Fibroblast of pulmonary artery (primary cell): Measurements from ENCODE around the gene WWOX.

Experiments
- DNase-seq: peaks from one replicate; pipeline ENCODE4 v3.0.0-alpha.2; 2010; ENCODE audit warnings: low read depth
- H3K4me3 ChIP-seq: replicated peaks from 2 replicates; pipeline ENCODE4 v1.5.1; 2011; ENCODE audit warnings: low read depth, mild to moderate bottlenecking, control low read depth, low read length, moderate library complexity
- CTCF ChIP-seq: IDR thresholded peaks from 2 replicates; pipeline ENCODE4 v1.5.1; 2011; ENCODE audit warnings: mild to moderate bottlenecking, control low read depth, low read length, inconsistent platforms; ENCODE audit errors: missing control alignments

WWOX gene

GRCh38 chr16:78137782-78138616, 38.5 kb downstream of the WWOX start:
- no peak for TF ChIP-seq CTCF
- no peak for DNase-seq

GRCh38 chr16:78140818-78141466, 41.5 kb downstream of the WWOX start:
- H3K4me3 ChIP-seq: no peak overlapping the region
- no peak for DNase-seq
- no peak for TF ChIP-seq CTCF

More at GRCh38 chr16:78137782-78138616, 38.5 kb downstream of the WWOX start:
- no peak overlapping the region for H3K4me3 ChIP-seq

- peak; percentile 26 for DNase-seq
- H3K4me3 ChIP-seq: no peak overlapping the region
- no peak for TF ChIP-seq CTCF
Measured at GRCh38 chr16:78142788-78143187, 43.3 kb downstream of the WWOX start.

GRCh38 chr16:78146807-78147206, 47.4 kb downstream of the WWOX start:
- no peak for TF ChIP-seq CTCF
- no peak overlapping the region for H3K4me3 ChIP-seq
- no peak for DNase-seq

- TF ChIP-seq CTCF: no peak
- no peak for DNase-seq
Measured at GRCh38 chr16:78147911-78148401, 48.5 kb downstream of the WWOX start.

GRCh38 chr16:78150233-78150632, 50.8 kb downstream of the WWOX start:
- no peak for DNase-seq
- H3K4me3 ChIP-seq: no peak overlapping the region
- no peak for TF ChIP-seq CTCF

More at GRCh38 chr16:78147911-78148401, 48.5 kb downstream of the WWOX start:
- H3K4me3 ChIP-seq: no peak overlapping the region
